ENCODE measurements around the gene ZBED5.

ZBED5 gene

DNA sequence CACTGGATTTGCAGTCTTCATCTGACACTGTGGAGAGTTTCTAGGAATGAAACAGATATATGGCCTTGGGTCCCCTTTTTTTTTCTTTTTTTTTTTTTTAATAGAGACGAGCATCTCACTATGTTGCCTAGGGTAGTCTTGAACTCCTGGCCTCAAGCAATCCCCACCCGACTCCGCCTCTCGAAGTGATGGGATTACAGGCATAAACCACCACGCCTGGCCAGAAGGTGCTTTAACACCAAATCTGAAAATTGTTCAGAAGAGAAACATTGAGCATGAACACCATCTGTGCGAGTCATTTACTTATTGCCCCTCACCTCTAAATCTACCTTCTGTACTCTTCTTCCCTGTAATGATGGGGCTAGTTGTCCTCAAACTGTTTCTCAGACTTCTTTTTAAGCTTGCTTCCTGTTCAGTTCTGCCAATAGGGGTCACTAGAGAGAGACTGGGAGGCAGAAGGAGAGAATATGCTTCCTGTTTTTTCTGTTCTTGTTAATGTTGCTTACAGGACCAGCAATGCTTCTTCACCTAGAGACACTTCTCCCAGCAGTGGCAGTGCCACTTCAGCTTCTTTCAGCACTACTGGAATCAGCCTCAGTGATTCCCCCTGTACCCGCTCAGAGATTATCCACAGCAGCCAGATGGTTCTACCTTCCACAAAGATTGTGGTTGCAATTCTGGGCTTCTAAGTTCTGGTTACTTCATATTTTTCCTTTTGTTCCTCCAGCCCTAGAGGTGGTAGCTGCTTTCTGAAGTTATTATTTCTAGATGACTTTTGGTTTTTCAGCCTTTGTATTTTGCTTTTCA, 20.8 kb upstream of the ZBED5 start:
- no peak for DNase-seq

DNA sequence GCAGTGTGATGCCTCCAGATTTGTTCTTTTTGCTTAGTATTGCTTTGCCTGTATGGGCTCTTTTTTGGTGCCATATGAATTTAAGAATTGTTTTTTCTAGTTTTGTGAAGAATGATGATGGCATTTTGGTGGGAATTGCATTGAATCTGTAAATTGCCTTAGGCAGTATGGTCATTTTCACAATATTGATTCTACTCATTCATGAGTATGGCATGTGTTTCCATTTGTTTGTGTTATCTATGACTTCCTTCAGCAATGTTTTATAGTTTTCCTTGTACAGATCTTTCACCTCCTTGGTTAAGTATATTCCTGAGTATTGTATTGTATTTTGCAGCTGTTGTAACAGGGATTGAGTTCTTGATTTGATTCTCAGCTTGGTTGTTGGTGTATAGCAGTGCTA, 18.3 kb upstream of the ZBED5 start:
- DNase-seq: no peak

DNA sequence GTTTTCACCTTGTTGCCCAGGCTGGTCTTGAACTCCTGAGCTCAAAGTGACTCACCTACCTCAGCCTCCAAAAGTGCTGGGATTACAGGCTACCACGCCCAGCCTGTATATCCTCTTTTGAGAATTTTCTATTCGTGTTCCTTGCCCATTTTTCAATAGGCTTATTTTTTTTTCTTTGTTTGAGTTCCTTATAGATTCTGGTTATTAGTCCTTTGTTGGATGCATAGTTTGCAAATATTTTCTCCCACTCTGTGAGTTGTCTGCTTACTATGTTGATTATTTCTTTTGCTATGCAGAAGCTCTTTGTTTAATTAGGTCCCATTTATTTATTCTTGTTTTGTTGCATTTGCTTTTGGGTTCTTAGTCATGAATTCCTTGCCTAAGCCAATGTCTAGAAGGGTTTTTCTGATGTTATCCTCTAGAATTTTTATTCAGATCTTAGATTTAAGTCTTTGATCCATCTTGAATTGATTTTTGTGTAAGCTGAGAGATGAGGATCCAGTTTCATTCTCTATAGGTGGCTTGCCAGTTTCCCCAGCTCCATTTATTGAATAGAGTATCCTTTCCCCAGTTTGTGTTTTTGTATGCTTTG, 17.7 kb upstream of the ZBED5 start:
- no peak for DNase-seq

DNA sequence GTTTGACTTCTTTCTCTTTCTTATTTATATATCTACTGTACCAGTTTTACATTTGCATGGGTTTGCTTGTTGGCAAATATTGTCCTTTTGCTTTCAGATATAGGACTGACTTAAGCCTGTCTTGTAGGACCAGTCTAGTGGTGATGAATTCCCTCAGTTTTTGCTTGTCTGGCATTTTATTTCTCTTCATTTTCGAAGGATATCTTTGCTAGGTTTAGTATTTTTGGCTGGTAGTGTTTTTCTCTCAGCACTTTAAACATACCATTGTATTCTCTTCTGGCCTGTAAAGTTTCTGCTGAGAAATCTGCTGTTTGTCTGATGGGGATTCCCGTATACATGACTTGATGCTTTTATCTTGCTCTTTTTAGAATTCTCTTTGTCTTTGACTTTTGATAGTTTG, 14.2 kb upstream of the ZBED5 start:
- DNase-seq: no peak

DNA sequence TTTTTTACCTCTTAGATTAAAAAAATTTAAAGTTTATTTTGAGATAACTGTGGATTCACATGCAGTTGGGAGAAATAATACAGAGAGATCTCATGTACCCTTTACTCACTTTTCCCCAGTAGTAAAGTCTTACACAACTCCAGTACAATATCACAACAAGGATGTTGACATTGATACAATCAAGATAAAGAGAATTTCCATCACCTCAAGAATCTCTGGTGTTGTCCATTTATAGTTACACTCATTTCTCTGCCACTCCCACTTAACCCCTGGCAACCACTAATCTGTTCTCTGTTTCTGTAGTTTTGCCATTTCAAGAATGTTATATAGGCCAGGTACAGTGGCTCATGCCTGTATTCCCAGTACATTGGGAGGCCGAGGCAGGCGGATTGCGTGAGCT, 10.5 kb upstream of the ZBED5 start:
- DNase-seq: no peak

DNA sequence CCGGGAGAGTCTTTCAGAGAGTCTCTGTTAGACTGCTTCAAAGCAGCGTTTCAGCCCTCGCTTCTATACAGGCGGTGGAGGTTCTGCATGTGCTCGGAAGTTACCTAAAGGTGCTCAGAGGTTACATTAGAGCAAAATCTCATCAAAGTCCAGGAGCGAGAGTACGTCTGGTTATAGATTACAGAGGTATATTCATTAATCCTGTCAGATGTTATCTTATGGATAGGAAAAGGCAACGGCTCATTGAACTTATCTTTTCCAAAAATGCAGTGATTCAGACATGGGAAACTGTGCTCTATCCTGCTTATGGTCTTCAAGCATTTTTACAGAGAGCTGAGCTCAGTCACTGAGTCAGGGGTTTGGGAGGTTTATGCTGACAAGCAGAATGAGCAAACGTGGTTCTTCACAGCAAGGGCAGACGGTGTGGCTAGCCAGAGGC, 9.1 kb upstream of the ZBED5 start:
- DNase-seq: no peak

DNA sequence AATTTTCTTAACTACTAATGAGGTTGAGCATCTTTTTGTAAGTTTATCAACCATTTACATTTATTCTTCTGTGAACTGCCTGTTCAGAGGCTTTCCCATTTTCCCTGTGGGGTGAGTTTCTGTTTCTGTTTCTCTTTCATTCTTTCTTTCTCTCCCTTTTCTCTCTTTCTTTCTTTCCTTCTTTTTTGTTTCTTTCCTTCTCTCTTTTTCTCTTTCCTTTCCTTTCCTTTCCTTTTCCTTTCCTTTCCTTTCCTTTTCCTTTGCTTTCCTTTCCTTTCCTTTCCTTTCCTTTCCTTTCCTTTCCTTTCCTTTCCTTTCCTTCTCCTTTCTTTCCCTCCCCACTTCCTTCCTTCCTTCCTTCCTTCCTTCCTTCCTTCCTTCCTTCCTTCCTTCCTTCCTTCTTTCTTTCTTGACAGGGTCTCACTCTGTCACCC, 8.0 kb upstream of the ZBED5 start:
- DNase-seq: no peak

DNA sequence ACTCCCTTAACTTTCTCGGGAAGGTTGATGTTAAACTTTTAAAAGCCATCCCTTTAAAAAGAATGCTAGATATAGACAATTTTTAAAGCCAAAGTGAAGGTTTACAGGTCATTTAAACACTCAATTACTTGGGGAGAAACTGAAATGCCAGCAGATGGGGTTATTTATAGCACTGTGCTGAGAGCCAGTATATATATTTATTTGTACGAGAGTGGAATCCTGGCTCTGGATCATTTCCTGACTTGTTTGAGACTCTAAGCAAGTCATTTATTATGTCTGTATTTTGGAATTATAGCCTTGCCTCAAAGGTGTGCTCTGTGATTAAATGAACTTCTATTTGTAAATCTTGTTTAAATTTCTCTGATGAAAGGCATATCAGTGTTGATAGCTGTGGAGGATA, 6.8 kb upstream of the ZBED5 start:
- no peak for DNase-seq

DNA sequence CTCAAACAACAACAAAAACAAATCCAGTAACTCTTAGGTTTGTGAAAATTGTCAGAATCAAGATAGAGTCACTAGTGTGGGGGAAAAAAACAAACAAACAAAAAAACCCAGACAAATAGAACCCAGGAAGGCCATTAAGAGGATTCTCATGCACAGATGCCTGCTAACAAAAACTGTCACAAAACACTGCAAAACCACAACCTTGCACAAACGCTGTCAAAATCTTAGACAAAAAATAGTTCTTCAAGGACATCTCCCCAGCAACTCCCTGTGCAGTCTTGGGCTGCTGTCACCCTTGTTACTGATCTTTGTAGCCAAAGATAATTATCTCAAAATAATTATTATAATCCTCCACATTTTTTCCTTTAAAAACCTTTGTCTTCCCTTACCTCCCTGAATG, 4.6 kb upstream of the ZBED5 start:
- DNase-seq: no peak

DNA sequence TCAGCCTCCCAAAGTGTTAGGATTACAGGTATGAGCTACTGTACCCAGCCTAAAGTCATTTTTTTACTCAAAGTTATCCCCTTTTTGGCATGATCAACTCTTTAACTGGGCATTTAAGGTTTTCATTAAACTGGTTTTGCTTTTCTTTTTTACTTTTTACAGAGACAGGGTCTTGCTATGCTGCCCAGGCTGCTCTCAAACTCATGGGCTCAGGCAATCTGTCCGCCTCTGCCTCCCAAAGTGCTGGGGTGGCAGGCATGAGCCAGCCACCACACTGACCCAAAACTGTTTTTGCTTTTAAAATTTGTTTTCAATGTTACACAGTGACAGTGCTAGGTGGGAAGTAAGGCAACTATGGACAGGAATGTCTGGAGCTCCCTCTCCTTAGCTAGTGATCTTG, 3.9 kb upstream of the ZBED5 start:
- no peak for DNase-seq

DNA sequence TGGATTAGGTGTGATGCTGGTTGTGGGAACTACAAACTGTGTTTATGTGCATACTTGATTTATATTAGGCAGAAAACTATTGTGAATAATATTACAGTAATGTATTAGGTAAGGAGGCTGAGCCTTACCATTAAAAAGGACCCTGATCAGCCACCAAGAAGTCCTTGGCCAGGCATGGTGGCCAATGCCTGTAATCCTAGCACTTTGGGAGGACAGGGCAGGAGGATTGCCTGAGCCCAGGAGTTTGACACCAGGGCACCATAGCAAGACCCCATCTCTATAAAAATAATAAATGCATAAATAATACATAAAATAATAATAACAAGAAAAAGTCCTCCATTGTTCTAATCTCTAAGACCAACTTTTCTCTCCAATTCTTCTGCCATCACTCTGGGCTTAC, 3.2 kb upstream of the ZBED5 start:
- no peak for DNase-seq

DNA sequence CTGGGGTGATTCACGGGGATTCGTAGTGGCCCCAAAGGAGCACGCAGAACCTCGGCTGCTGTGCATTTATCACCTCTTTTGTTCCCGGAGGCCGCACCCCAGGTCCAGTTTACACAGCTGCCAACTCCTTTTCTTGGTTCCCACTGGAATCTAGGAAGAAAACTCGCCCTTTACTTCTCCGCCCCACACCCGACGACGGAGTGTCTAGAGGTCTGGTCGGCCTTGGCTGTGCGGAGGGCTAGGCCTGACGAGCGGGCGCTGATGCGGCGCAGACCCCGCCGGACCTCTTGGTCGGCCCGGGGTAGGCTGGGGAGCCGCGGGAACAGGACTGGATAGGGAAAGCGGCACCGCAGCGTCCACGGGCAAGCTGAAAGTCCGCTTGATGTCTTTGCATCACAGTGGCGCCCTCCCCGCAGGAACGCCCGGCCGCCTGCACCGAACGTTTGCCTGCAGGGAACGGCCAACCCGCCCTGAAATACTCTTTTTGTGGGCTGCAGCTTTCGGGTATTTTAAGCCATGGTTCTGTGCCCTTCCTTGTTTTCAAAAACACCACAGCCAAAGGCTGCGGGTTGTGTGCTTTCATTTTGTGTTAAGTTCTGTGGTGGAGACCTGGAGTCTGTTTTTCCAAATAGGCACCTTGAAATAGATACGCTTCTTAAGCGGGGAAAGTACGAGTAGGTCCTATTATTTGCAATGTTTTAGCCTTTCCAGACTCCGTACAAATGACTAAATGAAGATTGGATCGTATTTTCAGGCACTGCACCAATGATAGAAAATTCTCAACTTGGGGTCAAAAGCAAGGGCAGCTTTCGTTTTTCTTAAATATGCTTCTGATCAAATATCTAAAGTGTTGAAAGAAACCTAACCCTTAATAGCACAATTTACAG, 829 bp upstream of the ZBED5 start:
- peak in 47 of 56 donors; percentile 24 to 91 (median 76) for DNase-seq

DNA sequence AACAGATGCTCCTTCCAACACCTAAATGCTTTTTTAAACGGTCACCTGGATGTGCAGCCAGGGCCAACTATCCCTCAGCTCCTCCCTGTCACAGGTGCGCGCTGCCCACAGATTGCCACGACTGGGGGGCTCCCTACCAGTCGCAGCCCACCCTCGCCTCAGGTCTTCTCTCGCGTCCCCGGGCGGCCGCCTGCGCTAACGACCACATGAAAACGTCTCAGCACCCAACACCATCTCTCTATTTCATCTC, 469 bp downstream of the ZBED5 start:
- DNase-seq: peak in 10 of 56 donors; percentile 17 to 84 (median 60)

DNA sequence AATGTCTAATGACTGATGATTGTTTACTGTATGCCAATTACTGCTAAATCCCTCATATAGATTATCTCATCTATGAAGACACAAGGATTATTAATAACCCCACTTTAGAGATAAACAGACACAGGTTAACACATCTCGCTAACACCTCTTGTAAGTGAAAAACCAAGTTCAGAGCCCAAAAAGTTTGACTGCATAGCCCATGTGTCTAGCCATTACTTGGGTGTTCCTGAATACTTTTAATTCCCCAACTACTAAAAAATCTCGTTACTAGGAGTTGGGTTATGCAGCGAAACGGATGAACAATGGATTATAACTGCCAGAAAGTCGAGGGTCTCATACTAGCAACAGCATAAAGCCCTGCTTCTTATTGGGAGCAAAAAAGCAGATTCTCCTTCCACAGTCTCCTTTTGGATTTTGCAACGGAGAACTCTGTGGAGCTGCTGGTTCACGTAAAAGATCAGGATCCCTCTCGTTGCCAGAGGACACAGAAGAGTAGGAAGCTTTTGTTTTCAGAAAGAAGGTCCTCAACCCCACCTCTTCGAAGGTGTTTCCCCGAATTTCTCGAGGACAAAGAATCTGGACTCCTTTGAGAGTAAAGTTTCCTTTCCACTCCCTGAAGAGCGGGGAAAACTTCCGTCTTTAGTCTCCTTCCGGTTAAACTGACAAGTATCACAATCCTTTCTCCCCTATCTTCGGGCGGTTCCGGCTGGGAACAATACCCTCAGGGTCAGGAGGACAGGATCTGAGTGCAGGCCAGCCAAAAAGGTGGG, 979 bp downstream of the ZBED5 start:
- peak in 15 of 56 donors; percentile 7 to 64 (median 39) for DNase-seq

DNA sequence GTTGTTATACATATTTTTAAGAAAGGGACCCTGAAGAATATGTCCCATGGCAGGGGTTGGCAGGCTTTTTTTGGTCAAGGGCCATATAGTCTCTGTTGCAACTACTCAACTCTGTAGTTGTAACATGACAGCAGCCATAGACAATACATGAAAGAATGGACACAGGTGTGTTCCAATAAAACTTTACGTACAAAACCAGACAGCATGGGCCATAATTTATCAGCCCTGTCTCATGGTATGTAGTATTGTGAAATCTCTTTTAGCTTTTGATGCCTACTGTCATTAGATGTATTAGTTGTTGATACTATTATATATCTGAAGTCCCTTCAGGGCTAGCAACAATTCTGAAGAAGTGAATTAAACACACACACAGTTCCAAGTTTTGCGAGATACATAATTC, 2.6 kb downstream of the ZBED5 start:
- DNase-seq: no peak

DNA sequence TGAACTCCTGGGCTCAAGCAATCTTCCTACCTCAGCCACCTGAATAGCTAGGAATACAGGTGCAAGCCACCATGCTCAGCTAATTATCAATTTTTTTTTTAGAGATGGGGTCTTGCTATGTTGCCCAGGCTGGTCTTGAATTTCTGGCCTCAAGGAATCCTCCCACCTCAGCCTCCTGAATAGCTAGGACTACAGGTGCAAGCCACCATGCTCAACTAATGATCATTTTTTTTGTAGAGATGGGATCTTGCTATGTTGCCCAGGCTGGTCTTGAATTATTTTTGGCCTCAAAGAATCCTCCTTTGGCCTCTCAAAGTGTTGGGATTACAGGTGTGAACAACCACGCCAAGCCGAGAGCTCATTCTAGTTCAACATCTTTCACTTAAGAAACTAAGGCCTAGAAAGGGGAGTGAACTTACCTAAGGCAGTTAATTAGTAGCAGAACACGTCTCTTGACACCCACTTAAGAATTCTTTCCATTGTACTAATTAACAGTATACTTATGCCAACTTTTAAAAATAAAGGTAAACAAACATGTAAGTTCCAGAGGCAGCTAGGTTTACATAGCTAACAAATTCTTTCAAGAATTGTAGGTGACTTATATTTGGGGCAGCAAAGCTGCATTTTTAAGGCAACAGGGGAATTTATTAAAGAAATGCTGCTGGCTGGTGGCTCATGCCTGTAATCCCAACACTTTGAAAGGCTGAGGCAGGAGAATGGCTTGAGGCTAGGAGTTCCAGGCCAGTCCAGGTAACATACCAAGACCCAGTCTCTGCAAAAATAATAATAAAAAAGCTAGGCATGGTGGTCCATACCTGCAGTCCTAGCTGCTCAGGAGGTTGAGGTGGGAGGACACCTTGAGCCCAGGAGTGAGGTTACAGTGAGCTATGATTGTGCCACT, 9.6 kb downstream of the ZBED5 start:
- DNase-seq: no peak

DNA sequence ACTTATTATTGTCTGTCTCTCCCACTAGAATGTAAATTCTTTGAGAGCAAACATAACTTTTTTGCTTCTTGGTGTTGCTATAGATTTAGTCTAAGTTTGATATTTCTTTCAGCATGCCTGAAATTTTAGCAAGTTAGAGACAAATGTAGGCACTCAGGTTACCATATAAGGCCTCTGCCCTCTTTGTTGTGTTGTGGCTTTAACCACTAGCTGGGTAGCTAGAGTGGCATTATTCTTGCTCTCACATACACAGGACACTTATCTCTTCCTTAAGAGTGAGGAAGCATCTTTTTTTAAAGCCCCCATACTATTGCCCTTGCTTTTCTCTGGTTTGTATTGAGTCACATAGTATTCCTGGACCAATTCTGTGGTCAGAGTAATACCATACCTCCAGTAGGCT, 11.2 kb downstream of the ZBED5 start:
- DNase-seq: no peak

DNA sequence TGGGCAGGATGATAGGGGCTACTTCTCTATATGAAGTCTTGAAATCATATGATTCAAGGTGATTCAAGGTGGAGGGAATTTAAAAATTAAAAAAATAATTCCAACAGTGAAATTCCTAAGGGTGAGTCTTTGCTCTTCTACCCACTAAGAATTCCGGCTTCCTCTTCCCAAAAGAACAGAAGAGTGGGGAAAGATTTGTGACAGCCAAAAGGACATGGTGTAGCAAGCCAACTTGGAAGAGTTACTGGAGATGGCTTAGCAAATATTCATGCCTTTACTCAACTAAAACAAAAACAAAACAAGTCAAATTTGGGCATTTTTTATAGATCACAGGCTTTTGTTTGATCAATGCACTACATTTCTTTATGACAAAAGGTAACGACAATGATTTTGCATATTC, 12.3 kb downstream of the ZBED5 start:
- DNase-seq: no peak

DNA sequence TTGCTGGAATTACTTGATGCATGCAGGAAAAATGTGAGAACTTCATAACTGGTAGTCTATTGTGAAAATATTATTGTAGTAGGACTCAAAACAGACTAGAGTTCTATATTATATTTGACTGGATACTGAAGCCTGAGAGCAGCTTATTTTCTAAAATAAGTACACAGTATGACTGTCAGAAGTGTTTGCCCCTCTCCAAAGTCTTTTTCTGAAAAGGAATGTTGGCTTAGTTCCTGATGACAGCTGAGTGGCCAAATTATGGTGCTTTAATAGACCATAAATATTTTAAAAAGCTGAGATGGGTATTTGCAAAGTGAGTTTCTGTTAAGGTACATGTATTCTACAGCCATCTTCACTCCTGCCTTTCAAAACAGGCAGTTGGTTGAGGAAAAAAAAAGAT, 13.1 kb downstream of the ZBED5 start:
- no peak for DNase-seq

DNA sequence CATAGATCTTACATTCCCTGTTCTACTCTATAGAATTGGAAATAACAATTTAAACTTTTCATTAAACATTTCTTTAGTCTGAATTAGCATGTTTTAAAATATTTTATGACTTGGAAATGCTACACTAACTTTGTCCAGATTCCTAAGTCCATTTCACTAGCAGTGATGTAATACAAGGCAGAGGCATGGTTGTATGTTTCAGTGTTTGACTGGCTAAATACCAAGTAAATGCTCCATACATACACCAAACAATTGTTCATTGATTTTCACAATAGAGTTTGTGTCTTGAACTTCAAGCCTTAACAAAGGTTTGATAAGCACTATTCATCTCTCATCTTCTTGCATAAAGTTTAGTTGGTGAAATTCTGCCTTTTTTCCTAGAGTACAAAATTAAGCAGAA, 13.5 kb downstream of the ZBED5 start:
- DNase-seq: no peak

DNA sequence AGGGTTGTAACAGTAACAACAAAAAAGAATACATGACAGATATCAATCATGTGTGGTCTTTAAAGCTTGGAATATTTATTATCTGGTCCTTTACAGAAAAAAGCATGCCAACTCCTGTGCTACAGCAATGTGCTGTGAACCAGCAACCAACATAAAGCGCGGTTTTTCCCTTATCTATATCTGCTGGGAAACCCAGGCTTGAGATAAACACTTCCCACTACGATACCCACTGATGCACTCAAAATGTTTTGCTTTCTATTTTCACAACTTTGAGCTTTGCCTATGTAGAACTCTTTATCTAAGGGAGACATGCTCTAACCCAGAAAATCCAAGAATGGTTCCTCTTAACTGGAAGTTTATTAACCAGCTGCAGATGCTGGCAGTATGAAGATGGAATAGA, 19.0 kb downstream of the ZBED5 start:
- no peak for DNase-seq
